ENCODE results near the gene TMED1. TPM values are rescaled to one million over a fixed set of nuclear protein-coding genes. Genes with fewer than 3 reads are reported as not detected.
"Not testable (repeated sequence)": the region's sequence is repeated elsewhere in the genome, so short reads cannot be mapped to it uniquely, and the experiment has no call there.

TMED1 gene
- total RNA-seq, 1 experiment from 2014 or later = 21.3 TPM

DNA sequence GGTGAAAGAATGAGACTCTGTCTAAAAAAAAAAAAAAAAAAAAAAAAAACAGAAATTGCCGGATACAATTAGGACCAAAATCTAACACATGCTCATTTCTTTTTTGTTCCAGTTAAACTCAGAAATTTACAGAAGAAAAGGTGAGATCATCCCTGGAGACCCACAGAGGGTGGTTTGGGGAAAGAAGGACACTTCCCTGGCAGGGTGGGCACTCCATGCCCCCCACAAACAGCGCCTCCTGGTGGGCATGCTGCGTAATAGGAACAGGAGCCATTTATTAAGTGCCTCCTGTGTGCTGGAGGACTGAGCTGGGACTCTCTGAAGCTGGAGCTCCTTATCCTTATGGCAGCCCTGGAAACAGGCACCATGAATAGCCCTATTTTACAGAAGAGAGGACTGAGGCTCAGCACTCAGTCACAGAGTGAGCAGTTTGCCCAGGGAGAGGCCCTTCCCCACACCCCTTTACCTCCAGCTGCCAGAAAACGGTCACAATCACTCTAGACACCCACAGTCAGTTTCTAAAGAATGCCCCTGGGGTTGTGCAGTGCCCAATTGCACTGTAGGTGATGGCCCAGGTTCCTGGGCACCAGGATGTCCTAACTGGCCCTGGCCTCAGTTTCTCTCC lies 22.3 kb upstream of the TMED1 start:
- H4K20me1 ChIP-seq (ENCODE audit: insufficient read depth) = no peaks in the 10 kb centered on the region
- POLR2A ChIA-PET (ENCODE audit: unreplicated experiment) = no interaction called here
- H3K27ac ChIP-seq = no peak overlapping the region
- H3K4me3 ChIP-seq = no peak overlapping the region
- H2AFZ ChIP-seq = no peak overlapping the region
- intact Hi-C loops (cut with micrococcal nuclease; ENCODE audit: unreplicated experiment) = no loop called here
- no peaks in the 10 kb centered on the region for H3K79me2 ChIP-seq (ENCODE audit: low read depth)
- no peaks in the 10 kb centered on the region for H3K9me2 ChIP-seq (ENCODE audit: insufficient read depth)
- TF ChIP-seq CTCF (conservative IDR thresholded peaks at IDR 0.05) = peak; percentile 96
- TF ChIP-seq EZH2 (IDR thresholded peaks at IDR 0.05; ENCODE audit: low read depth) = no peak
- H3K27me3 ChIP-seq (ENCODE audit: insufficient read depth, low read depth) = no peaks in the 10 kb centered on the region
- peaks cover 24% of the 10 kb centered on the region for H3F3A ChIP-seq (ENCODE audit: insufficient read depth, low read depth)
- no peaks in the 10 kb centered on the region for H3K36me3 ChIP-seq (ENCODE audit: low read depth)
- H3K4me1 ChIP-seq (replicated peaks; ENCODE audit: insufficient read depth) = 0 out of 2 replicates have a peak, but pooled peaks cover under 1% of the 10 kb centered on the region
- no peaks in the 10 kb centered on the region for H3K9me3 ChIP-seq (ENCODE audit: insufficient read depth, low read depth)
- no TSS peak for BruUV-seq (replicated peaks)
- DNase-seq = peak in 1 of 2 experiments; percentile 28
- CTCF ChIA-PET = interaction anchor here (0.6 to 1.0 kb wide), 4 partner anchors 22 to 152 kb away, joined by 3 to 4 read pairs (median 3); partner anchors contain the start of gene TMED1
- H3K4me2 ChIP-seq = no peak overlapping the region

DNA sequence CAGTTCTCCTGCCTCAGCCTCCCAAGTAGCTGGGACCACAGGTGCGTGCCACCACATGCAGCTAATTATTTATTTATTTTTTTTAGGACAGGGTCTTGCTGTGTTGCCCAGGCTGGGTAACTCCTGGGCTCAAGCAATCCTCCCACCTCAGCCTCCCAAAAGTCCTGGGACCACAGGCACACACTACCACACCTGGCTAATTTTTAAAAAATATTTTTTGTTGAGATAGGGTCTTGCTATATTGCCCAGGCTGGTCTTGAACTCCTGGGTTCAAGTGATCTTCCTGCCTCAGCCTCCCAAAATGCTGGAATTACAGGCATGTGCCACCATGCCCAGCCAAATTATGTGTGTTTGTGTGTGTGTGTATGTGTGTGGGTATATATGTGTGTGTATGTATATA lies 20.9 kb upstream of the TMED1 start:
- DNase-seq; POLR2A ChIA-PET (ENCODE audit: unreplicated experiment); BruUV-seq (replicated peaks); intact Hi-C loops (cut with micrococcal nuclease; ENCODE audit: unreplicated experiment); H4K20me1 ChIP-seq (ENCODE audit: insufficient read depth); H3K4me1 ChIP-seq (replicated peaks; ENCODE audit: insufficient read depth); H3K79me2 ChIP-seq (ENCODE audit: low read depth); H3K9me3 ChIP-seq (ENCODE audit: insufficient read depth, low read depth); H3K4me2 ChIP-seq; H3K36me3 ChIP-seq (ENCODE audit: low read depth); H3K27me3 ChIP-seq (ENCODE audit: insufficient read depth, low read depth); H3K4me3 ChIP-seq; H3K27ac ChIP-seq; H3K9me2 ChIP-seq (ENCODE audit: insufficient read depth); H2AFZ ChIP-seq: not testable (repeated sequence)
- peaks cover 23% of the 10 kb centered on the region for H3F3A ChIP-seq (ENCODE audit: insufficient read depth, low read depth)
- CTCF ChIA-PET = interaction anchor here (0.6 kb wide), 1 partner anchor 157 kb away, joined by 3 read pairs; no protein-coding TSS in a partner anchor

GRCh38 chr19:10855879-10856522 lies 20.0 kb upstream of the TMED1 start:
- ChIA-PET CTCF (no interaction called here), POLR2A (ENCODE audit: unreplicated experiment) (no interaction called here)
- no peaks in the 10 kb centered on the region for H3K36me3 ChIP-seq (ENCODE audit: low read depth)
- H3K4me3 ChIP-seq = no peak overlapping the region
- no peak overlapping the region for H3K27ac ChIP-seq
- BruUV-seq (replicated peaks) = no TSS peak
- H3K4me1 ChIP-seq (replicated peaks; ENCODE audit: insufficient read depth) = no peaks in the 10 kb centered on the region
- intact Hi-C loops (cut with micrococcal nuclease; ENCODE audit: unreplicated experiment) = no loop called here
- H3K9me2 ChIP-seq (ENCODE audit: insufficient read depth) = no peaks in the 10 kb centered on the region
- H3K79me2 ChIP-seq (ENCODE audit: low read depth) = no peaks in the 10 kb centered on the region
- no peaks in the 10 kb centered on the region for H4K20me1 ChIP-seq (ENCODE audit: insufficient read depth)
- no peak overlapping the region for H3K4me2 ChIP-seq
- H2AFZ ChIP-seq = 0 out of 2 replicates have a peak overlapping the region, but pooled peaks have one; percentile 62
- H3K27me3 ChIP-seq (ENCODE audit: insufficient read depth, low read depth) = no peaks in the 10 kb centered on the region
- H3K9me3 ChIP-seq (ENCODE audit: insufficient read depth, low read depth) = no peaks in the 10 kb centered on the region
- TF ChIP-seq CTCF (conservative IDR thresholded peaks at IDR 0.05) = peak; percentile 79
- no peak for TF ChIP-seq EZH2 (IDR thresholded peaks at IDR 0.05; ENCODE audit: low read depth)
- peaks cover 23% of the 10 kb centered on the region for H3F3A ChIP-seq (ENCODE audit: insufficient read depth, low read depth)
- peak in 1 of 2 experiments; percentile 37 for DNase-seq
